H1 (cell line): Measurements from ENCODE around the gene TBC1D25.

Experiments used
- CTCF ChIP-seq, 3 experiments: IDR thresholded peaks; 1 replicate in 2 of 3; 2 replicates in 1 of 3; pipeline versions ENCODE4 v1.5.1 to v1.6.1; 2011; ENCODE audit warnings: low read length in 3 of 3, mild to moderate bottlenecking in 3 of 3, inconsistent platforms in 2 of 3, low read depth in 1 of 3, moderate library complexity in 1 of 3; ENCODE audit not compliant: insufficient read depth in 1 of 3; ENCODE audit errors: control extremely low read depth in 1 of 3
- EGR1 ChIP-seq: IDR thresholded peaks from 2 replicates; pipeline ENCODE4 v1.6.1; 2011; ENCODE audit warnings: low read depth, low read length, borderline replicate concordance
- EZH2 ChIP-seq: fragments of 200-600 bp; sonication (generic); IDR thresholded peaks from 2 replicates; pipeline ENCODE4 v1.7.1; 2012; ENCODE audit warnings: low read depth, mild to moderate bottlenecking, moderate library complexity, low read length, inconsistent platforms; ENCODE audit not compliant: severe bottlenecking
- GABPA ChIP-seq: IDR thresholded peaks from 2 replicates; pipeline ENCODE4 v1.6.1; 2011; ENCODE audit warnings: mild to moderate bottlenecking, low read length, moderate library complexity, borderline replicate concordance; ENCODE audit not compliant: insufficient read depth
- JUND ChIP-seq: IDR thresholded peaks from 2 replicates; pipeline ENCODE4 v1.6.1; 2011; ENCODE audit warnings: mild to moderate bottlenecking, improper control_type of control experiment, low read length
- POLR2AphosphoS5 ChIP-seq: IDR thresholded peaks from 2 replicates; pipeline ENCODE4 v1.6.1; 2011; ENCODE audit warnings: low read depth, low read length
- RAD21 ChIP-seq, 2 experiments: IDR thresholded peaks in 1 of 2; conservative IDR thresholded peaks in 1 of 2; 2 replicates each; pipeline ENCODE4 v1.6.1; 2011; ENCODE audit warnings: low read depth in 2 of 2, low read length in 2 of 2, improper control_type of control experiment in 1 of 2, inconsistent platforms in 1 of 2, mild to moderate bottlenecking in 1 of 2, moderate library complexity in 1 of 2
- TEAD4 ChIP-seq: IDR thresholded peaks from 2 replicates; pipeline ENCODE4 v1.6.1; 2012; ENCODE audit warnings: low read depth, low read length, inconsistent platforms, mixed read lengths
- USF2 ChIP-seq: IDR thresholded peaks from 2 replicates; pipeline ENCODE4 v1.6.1; 2011; ENCODE audit warnings: low read length, improper control_type of control experiment

DNA sequence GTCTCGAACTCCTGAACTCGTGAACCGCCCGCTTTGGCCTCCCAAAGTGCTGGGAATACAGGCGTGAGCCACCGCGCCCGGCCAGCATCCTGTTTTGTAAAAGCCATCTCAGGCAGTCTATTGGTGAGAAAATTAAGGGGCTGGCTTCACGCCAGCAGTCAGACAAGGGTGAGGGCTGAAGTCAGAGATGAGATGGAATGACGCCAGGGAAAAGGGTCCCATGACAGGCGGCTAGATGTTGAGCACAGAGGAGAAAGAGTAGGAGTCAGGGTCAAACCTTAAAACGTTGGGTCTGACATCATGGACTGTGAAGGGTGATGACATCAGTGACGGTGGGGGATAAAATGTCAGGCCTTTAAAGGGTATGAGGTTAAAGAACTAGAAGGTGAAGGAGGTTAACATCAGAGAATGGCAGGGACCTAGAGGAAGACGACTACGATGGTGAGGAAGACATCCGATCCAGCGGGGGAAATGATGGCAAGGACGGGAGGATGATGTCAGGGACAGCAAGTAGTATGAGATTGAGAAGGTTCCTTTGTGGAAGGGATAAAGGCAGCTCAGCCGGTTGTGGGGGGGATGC is 34.3 kb downstream of the TBC1D25 start:
- TF ChIP-seq JUND = no peak
- TF ChIP-seq RAD21 (IDR thresholded peaks at IDR 0.05 in 1 of 2, conservative IDR thresholded peaks at IDR 0.05 in 1 of 2; ENCODE audit: low read depth in 2 of 2, low read length in 2 of 2) = no peak
- TF ChIP-seq USF2 = no peak
- no peak for TF ChIP-seq GABPA
- no peak; the same call in 1 of the 2 replicates for TF ChIP-seq POLR2AphosphoS5
- no peak for TF ChIP-seq CTCF (IDR thresholded peaks at IDR 0.05; ENCODE audit: control extremely low read depth in 1 of 3, insufficient read depth in 1 of 3, low read depth in 1 of 3, low read length in 3 of 3)
- TF ChIP-seq EGR1 = no peak
- no peak for TF ChIP-seq EZH2
- TF ChIP-seq TEAD4 = no peak
